Endothelial cell (in vitro differentiated cells): ENCODE results near the gene CFAP126. TPM values are rescaled to one million over a fixed set of nuclear protein-coding genes. Genes with fewer than 3 reads are reported as not detected.
A peak's percentile ranks its signal among the peaks of the same experiment; 100 is the strongest.
"Not testable (repeated sequence)": the region's sequence is repeated elsewhere in the genome, so short reads cannot be mapped to it uniquely, and the experiment has no call there.

Experiments
- DNase-seq: peaks from one replicate; pipeline ENCODE4 v3.0.0; 2021; ENCODE audit warnings: low spot score
- H3K27ac Mint-ChIP-seq: one replicate; pipeline ENCODE4 v1.8.0; 2021; ENCODE audit warnings: mixed read lengths, inconsistent platforms; ENCODE audit not compliant: unreplicated experiment
- H3K27me3 Mint-ChIP-seq: one replicate; pipeline ENCODE4 v1.8.0; 2021; ENCODE audit warnings: mild to moderate bottlenecking, moderate library complexity, mixed read lengths, inconsistent platforms; ENCODE audit not compliant: unreplicated experiment
- H3K36me3 Mint-ChIP-seq: one replicate; pipeline ENCODE4 v1.8.0; 2021; ENCODE audit warnings: mild to moderate bottlenecking, low read depth, mixed read lengths, inconsistent platforms; ENCODE audit not compliant: unreplicated experiment
- H3K4me1 Mint-ChIP-seq: one replicate; pipeline ENCODE4 v1.8.0; 2021; ENCODE audit warnings: mild to moderate bottlenecking, mixed read lengths, inconsistent platforms; ENCODE audit not compliant: unreplicated experiment
- H3K4me3 Mint-ChIP-seq: one replicate; pipeline ENCODE4 v1.8.0; 2021; ENCODE audit warnings: mild to moderate bottlenecking, mixed read lengths, inconsistent platforms; ENCODE audit not compliant: unreplicated experiment
- H3K9me3 Mint-ChIP-seq: one replicate; pipeline ENCODE4 v1.8.0; 2021; ENCODE audit warnings: mixed read lengths, inconsistent platforms; ENCODE audit not compliant: unreplicated experiment
- long read RNA-seq: library from polyadenylated mRNA; unstranded; transcript quantifications from one replicate; pipeline ENCODE4 v2.0.0, GENCODE V29; 2020; ENCODE audit not compliant: unreplicated experiment
- total RNA-seq: library from RNA; stranded (reverse); fragmentation: NEBNext Ultra II Directional; extraction: Animal tissue kit (Norgen Biotek cat#: 25700); gene quantifications from one replicate; pipeline ENCODE4 v1.2.1, GENCODE V29; 2021; ENCODE audit not compliant: unreplicated experiment
- TF ChIP-seq, protein P1 (sequence below): fragments of 200-600 bp; sonication (generic); IDR thresholded peaks from one replicate; pipeline ENCODE4 v1.5.0; 2021; ENCODE audit warnings: antibody characterized with exemption; ENCODE audit not compliant: unreplicated experiment

Gene CFAP126, protein sequence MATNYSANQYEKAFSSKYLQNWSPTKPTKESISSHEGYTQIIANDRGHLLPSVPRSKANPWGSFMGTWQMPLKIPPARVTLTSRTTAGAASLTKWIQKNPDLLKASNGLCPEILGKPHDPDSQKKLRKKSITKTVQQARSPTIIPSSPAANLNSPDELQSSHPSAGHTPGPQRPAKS
- not detected for total RNA-seq
- long read RNA-seq: 0 reads

DNA sequence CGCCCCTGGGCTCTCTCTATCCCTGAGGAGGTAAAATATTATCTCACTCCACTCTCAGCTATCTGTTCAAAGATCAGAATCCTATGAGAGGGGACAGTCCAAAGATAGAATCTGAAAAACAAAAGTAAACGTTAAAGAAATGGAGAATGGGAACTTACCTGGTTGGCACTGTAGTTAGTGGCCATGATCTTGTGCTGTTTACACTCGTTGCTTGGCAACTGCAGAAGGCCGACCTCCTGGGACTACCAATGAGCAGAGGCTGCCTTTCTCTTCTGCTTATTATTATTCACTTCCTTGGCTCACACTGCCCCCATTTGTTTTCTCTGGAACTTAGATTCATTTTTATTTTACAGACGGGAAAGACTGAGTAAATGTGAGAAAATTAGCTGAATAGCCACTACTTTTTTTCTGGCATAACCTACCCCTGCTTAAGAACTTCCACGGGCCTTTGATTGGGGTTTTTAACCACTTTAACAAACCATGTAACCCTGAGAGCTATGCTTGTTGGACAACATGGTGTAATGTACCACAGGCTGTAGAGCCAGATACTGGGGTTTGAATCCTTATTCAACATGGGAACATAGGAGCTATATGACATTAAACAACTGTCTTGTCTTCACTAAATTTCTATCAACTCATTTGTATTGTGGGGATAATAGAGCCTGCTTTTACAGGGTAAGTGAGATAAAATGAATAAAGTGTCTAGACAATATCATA lies at the start of gene CFAP126:
CFAP126 (minus strand) TSS at position 193 of the 717 bp plus-strand sequence; CDS start at position 185, 8 bp downstream.
- no peaks in the 10 kb centered on the region for H3K4me1 Mint-ChIP-seq
- peaks cover 1% of the 10 kb centered on the region for H3K27me3 Mint-ChIP-seq
- peak within 1 kb of the TSS; percentile 83 for H3K27ac Mint-ChIP-seq
- DNase-seq: peak; percentile 28
- no peaks in the 10 kb centered on the region for H3K9me3 Mint-ChIP-seq
- TF ChIP-seq, protein P1, sequence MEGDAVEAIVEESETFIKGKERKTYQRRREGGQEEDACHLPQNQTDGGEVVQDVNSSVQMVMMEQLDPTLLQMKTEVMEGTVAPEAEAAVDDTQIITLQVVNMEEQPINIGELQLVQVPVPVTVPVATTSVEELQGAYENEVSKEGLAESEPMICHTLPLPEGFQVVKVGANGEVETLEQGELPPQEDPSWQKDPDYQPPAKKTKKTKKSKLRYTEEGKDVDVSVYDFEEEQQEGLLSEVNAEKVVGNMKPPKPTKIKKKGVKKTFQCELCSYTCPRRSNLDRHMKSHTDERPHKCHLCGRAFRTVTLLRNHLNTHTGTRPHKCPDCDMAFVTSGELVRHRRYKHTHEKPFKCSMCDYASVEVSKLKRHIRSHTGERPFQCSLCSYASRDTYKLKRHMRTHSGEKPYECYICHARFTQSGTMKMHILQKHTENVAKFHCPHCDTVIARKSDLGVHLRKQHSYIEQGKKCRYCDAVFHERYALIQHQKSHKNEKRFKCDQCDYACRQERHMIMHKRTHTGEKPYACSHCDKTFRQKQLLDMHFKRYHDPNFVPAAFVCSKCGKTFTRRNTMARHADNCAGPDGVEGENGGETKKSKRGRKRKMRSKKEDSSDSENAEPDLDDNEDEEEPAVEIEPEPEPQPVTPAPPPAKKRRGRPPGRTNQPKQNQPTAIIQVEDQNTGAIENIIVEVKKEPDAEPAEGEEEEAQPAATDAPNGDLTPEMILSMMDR: no peak
- H3K4me3 Mint-ChIP-seq: no peak within 1 kb of the TSS
- peaks cover 18% of the 10 kb centered on the region for H3K36me3 Mint-ChIP-seq

DNA sequence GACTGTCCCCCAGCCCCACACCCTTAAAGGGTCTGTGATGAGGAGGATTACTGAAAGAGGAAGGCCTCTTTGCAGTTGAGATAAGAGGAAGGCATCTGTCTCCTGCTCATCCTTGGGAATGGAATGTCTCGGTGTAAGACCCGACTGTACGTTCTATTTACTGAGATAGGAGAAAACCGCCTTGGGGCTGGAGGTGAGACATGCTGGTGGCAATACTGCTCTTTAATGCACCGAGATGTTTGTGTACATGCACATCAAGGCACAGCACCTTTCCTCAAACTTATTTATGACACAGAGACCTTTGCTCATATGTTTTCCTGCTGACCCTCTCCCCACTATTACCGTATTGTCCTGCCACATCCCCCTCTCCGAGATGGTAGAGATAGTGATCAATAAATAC lies 45.4 kb upstream of the CFAP126 start:
- H3K27me3 Mint-ChIP-seq: not testable (repeated sequence)

DNA sequence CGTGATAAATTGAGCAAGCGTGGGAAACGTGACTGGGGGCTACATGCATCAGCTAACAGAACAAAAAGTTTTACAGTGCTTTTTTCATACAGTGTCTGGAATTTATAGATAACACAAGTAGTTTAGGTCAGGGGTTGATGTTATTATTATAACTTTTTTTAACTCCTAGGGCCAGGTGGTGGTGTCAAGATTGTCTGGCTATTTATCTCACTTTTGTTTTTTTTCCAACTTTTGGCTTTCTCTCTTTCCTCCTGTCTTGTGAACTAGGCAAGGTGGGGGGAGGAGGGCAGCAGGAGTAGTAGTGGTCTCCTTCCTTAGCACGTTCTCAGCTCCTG lies 42.9 kb upstream of the CFAP126 start:
- not testable (repeated sequence) for H3K36me3 Mint-ChIP-seq, H3K9me3 Mint-ChIP-seq, H3K4me3 Mint-ChIP-seq, H3K27ac Mint-ChIP-seq, DNase-seq, H3K4me1 Mint-ChIP-seq, H3K27me3 Mint-ChIP-seq

More for the DNA sequence above, 45.4 kb upstream of the CFAP126 start:
- not testable (repeated sequence) for H3K9me3 Mint-ChIP-seq, H3K36me3 Mint-ChIP-seq, DNase-seq, H3K4me3 Mint-ChIP-seq, H3K4me1 Mint-ChIP-seq, H3K27ac Mint-ChIP-seq

DNA sequence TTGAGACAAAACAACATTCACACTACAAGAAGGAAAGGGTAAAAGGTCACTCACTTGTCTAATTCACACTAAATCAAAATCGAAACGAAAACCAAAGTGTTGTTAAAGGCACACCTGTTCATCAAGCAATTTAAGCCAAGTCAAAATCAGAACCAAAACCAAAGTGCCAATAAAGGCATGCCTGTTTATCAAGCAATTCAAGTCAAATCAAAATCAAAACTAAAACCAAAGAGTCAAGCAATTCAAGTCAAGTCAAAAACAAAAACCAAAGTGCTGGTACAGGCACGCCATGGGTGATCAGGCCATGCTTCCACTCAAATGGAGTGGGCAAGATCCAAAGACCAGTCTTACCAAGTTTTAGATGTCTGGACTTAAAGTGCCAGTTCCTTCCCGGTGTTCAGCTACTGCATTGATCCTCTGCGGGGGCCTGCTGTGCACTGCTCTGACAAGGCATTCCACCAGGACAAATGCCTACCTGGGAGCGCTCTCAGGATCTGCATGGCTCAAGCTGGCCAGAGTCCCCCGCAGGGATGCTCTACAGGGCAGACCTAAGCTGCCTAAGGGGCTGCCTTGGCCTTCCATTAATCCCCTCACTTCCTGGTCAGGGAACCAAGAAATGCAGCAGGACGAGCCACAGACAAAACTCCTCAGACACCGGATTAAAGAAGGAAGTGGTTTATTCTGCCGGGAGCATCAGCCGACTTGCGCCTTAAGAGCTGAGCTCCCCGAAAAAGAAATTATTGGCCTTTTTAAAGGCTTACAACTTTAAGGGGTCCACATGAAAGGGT lies 42.4 kb upstream of the CFAP126 start:
- H3K9me3 Mint-ChIP-seq, H3K4me1 Mint-ChIP-seq, H3K36me3 Mint-ChIP-seq, H3K4me3 Mint-ChIP-seq, H3K27me3 Mint-ChIP-seq, H3K27ac Mint-ChIP-seq, DNase-seq: not testable (repeated sequence)

DNA sequence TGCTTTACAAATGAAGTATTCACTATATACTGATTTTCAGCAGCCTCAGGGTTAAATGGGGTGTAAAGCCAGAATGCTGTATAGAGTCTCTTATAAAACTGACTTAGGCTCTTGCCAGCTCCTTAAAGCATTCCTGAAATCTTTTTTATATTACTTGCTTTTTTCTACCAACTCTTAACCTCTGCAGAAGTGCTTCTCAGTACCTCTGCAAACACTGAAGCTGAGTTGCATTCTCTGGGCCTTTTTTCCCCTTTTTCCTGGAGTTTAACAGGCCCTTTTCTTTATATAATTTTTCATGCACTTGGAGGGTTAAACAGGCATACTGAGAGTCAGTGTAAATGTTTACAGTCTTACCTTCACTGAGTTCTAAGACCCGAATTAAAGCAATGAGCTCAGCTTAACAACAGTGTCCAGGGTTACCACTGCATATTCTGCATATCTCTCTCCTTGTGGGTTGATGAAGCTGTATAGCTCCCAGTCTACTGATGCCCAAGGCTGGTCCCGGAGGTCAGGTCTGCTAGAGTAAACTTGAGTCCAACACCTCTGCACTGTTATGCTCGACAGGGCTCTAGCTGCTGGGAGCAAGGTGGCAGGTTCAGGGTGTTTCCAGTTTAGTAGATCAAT lies 40.9 kb upstream of the CFAP126 start:
- no peak for DNase-seq
- H3K27me3 Mint-ChIP-seq: peaks cover 3% of the 10 kb centered on the region
- no peaks in the 10 kb centered on the region for H3K9me3 Mint-ChIP-seq
- no peak overlapping the region for H3K27ac Mint-ChIP-seq
- peaks cover 7% of the 10 kb centered on the region for H3K36me3 Mint-ChIP-seq
- H3K4me3 Mint-ChIP-seq: no peak overlapping the region
- H3K4me1 Mint-ChIP-seq: peaks cover 8% of the 10 kb centered on the region
- TF ChIP-seq, protein P1: no peak

DNA sequence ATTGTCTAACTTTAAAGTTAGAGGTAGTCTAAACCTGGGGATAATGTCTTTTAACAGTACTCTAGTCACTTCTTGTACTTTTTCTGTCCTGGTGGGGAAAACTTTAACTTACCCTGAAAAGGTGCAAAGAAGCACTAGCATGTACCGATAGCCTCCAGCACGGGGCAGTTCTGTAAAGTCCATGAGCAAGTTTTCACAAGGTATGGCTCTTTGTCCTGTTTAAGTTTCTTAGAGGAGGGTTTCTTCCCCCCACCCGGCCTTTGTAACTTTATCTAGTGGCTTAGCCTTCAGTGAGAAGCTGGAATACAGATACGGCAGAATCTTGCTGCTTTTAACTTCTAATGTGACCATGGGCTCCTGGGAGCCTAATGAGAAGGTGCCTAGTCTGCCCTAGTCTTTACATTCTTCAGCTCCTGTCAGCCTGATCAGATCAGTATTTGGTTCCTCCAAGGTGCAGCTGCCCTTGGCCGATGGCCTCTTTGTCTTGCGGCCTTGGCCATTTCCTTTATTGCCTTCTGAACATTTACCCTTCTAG lies 39.8 kb upstream of the CFAP126 start:
- TF ChIP-seq, protein P1: no peak
- DNase-seq: no peak
- peaks cover 5% of the 10 kb centered on the region for H3K27me3 Mint-ChIP-seq
- no peak overlapping the region for H3K27ac Mint-ChIP-seq
- peaks cover 8% of the 10 kb centered on the region for H3K4me1 Mint-ChIP-seq
- no peak overlapping the region for H3K4me3 Mint-ChIP-seq
- H3K36me3 Mint-ChIP-seq: peaks cover 7% of the 10 kb centered on the region
- no peaks in the 10 kb centered on the region for H3K9me3 Mint-ChIP-seq

DNA sequence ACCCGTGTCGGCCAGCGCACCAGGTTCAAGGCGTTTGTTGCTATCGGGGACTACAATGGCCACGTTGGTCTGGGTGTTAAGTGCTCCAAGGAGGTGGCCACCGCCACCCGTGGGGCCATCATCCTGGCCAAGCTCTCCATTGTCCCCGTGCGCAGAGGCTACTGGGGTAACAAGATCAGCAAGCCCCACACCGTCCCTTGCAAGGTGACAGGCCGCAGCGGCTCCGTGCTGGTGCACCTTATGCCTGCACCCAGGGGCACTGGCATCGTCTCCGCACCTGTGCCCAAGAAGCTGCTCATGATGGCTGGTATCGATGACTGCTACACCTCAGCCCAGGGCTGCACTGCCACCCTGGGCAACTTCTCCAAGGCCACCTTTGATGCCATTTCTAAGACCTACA lies 38.9 kb upstream of the CFAP126 start:
- H3K9me3 Mint-ChIP-seq, H3K4me1 Mint-ChIP-seq, H3K4me3 Mint-ChIP-seq, H3K27ac Mint-ChIP-seq, H3K36me3 Mint-ChIP-seq, DNase-seq, H3K27me3 Mint-ChIP-seq: not testable (repeated sequence)
